HG03432 (cell line): Measurements from ENCODE around the gene CRAMP1.

Experiments
- ATAC-seq: cut with Tn5 transposase; IDR thresholded peaks from one replicate; pipeline ENCODE4 v1.9.1; 2021; ENCODE audit warnings: mild to moderate bottlenecking, moderate library complexity; ENCODE audit not compliant: unreplicated experiment

Gene CRAMP1

GRCh38 chr16:1676661-1677060 lies 64.5 kb downstream of the CRAMP1 start:
- ATAC-seq = no peak

GRCh38 chr16:1677339-1677738 lies 65.2 kb downstream of the CRAMP1 start:
- ATAC-seq = no peak

- peak; percentile 96 for ATAC-seq
Observed at GRCh38 chr16:1677942-1678499, 65.9 kb downstream of the CRAMP1 start, which contains the start of gene JPT2. Gene JPT2, plus strand, starts transcription at chr16:1678279. Its CDS starts 34 bp downstream, at chr16:1678313.

- ATAC-seq = peak; percentile 28
Observed at GRCh38 chr16:1678500-1679098, 66.4 kb downstream of the CRAMP1 start.

GRCh38 chr16:1680361-1680760 lies 68.2 kb downstream of the CRAMP1 start:
- no peak for ATAC-seq

- ATAC-seq = no peak
Observed at GRCh38 chr16:1681032-1681431, 68.9 kb downstream of the CRAMP1 start.

- no peak for ATAC-seq
Observed at GRCh38 chr16:1687427-1688316, 75.5 kb downstream of the CRAMP1 start.

GRCh38 chr16:1688807-1689560 lies 76.8 kb downstream of the CRAMP1 start:
- no peak for ATAC-seq

- ATAC-seq = no peak
Observed at GRCh38 chr16:1689853-1690252, 77.7 kb downstream of the CRAMP1 start.

- ATAC-seq = no peak
Observed at GRCh38 chr16:1690810-1691209, 78.7 kb downstream of the CRAMP1 start.

GRCh38 chr16:1691276-1691675 lies 79.1 kb downstream of the CRAMP1 start:
- no peak for ATAC-seq

- no peak for ATAC-seq
Observed at GRCh38 chr16:1691956-1692355, 79.8 kb downstream of the CRAMP1 start.

GRCh38 chr16:1696863-1697262 lies 84.7 kb downstream of the CRAMP1 start:
- ATAC-seq = no peak

GRCh38 chr16:1698680-1699079 lies 86.5 kb downstream of the CRAMP1 start:
- no peak for ATAC-seq

GRCh38 chr16:1700246-1700645 lies 88.1 kb downstream of the CRAMP1 start:
- no peak for ATAC-seq

- ATAC-seq = no peak
Observed at GRCh38 chr16:1701216-1701878, 89.2 kb downstream of the CRAMP1 start.

GRCh38 chr16:1705324-1705687 lies 93.1 kb downstream of the CRAMP1 start:
- ATAC-seq = peak; percentile 2

GRCh38 chr16:1705688-1706385 lies 93.7 kb downstream of the CRAMP1 start, which contains the start of gene MAPK8IP3:
Gene MAPK8IP3, plus strand, starts transcription at chr16:1706195. Its CDS starts 145 bp downstream, at chr16:1706340.
- peak; percentile 79 for ATAC-seq

- peak; percentile 25 for ATAC-seq
Observed at GRCh38 chr16:1706386-1707192, 94.4 kb downstream of the CRAMP1 start.
